Measurements from ENCODE around the gene NLGN1. TPM values are rescaled to one million over a fixed set of nuclear protein-coding genes. Genes with fewer than 3 reads are reported as not detected.

Gene NLGN1
- total and polyA plus RNA-seq, 2 of the 8 experiments (the other 6 are each of a cell fraction or from before 2014, with no cell fraction given): 7.8 to 14.8 TPM

GRCh38 chr3:174287705-174288104 is 890.2 kb downstream of the NLGN1 start (continued):
- no peak for TF ChIP-seq CHD7 (IDR thresholded peaks at IDR 0.05; ENCODE audit: insufficient replicate concordance, low read length)
- no peak for TF ChIP-seq POLR2AphosphoS5 (IDR thresholded peaks at IDR 0.05; ENCODE audit: low read depth, low read length)
- no peak for TF ChIP-seq POLR2A (IDR thresholded peaks at IDR 0.05; ENCODE audit: control extremely low read depth in 1 of 2, low read depth in 2 of 2, low read length in 2 of 2)
- no peak for TF ChIP-seq YY1 (IDR thresholded peaks at IDR 0.05; ENCODE audit: low read depth, low read length)
- TF ChIP-seq RXRA (IDR thresholded peaks at IDR 0.05; ENCODE audit: insufficient read depth, low read depth, low read length): no peak
